Endometrial microvascular endothelial cells (primary cell): Measurements from ENCODE around the gene ARHGEF26. TPM values are rescaled to one million over a fixed set of nuclear protein-coding genes. Genes with fewer than 3 reads are reported as not detected.

ENCODE experiments used
- in situ Hi-C: cut with HindIII; loops from 2 replicates; pipeline ENCODE4 v1.10.0; 2017; ENCODE audit warnings: low sequenced_read_pairs, low pct_unique_long_range_greater_than_20kb; ENCODE audit errors: inconsistent ontology term
- total RNA-seq: library from RNA; depleted of rRNA; stranded (reverse); fragments of >200 nt; gene quantifications from one replicate; pipeline ENCODE4 v1.2.3, GENCODE V29; 2015; ENCODE audit errors: inconsistent ontology term

Gene ARHGEF26
- total RNA-seq, 1 donor from 2014 or later, result 0.84 TPM

GRCh38 chr3:154112146-154112852 lies 8.9 kb upstream of the ARHGEF26 start:
- in situ Hi-C loops, result no loop called here

- in situ Hi-C loops, result no loop called here
Observed at GRCh38 chr3:154113609-154114008, 7.6 kb upstream of the ARHGEF26 start.

GRCh38 chr3:154115332-154115731 lies 5.9 kb upstream of the ARHGEF26 start:
- in situ Hi-C loops, result no loop called here

- in situ Hi-C loops, result no loop called here
Observed at GRCh38 chr3:154119951-154120350, 1.2 kb upstream of the ARHGEF26 start.

- in situ Hi-C loops, result no loop called here
Observed at GRCh38 chr3:154121701-154122551, 736 bp downstream of the ARHGEF26 start.

GRCh38 chr3:154122552-154122911 lies 1.3 kb downstream of the ARHGEF26 start:
- in situ Hi-C loops, result no loop called here

GRCh38 chr3:154122912-154123559 lies 1.8 kb downstream of the ARHGEF26 start:
- in situ Hi-C loops, result no loop called here

- in situ Hi-C loops, result no loop called here
Observed at GRCh38 chr3:154123906-154124305, 2.7 kb downstream of the ARHGEF26 start.

- in situ Hi-C loops, result no loop called here
Observed at GRCh38 chr3:154125378-154126030, 4.3 kb downstream of the ARHGEF26 start.

- in situ Hi-C loops, result no loop called here
Observed at GRCh38 chr3:154126651-154127050, 5.5 kb downstream of the ARHGEF26 start.

GRCh38 chr3:154129625-154130024 lies 8.4 kb downstream of the ARHGEF26 start:
- in situ Hi-C loops, result no loop called here

- in situ Hi-C loops, result no loop called here
Observed at GRCh38 chr3:154130540-154130939, 9.3 kb downstream of the ARHGEF26 start.

GRCh38 chr3:154131830-154132229 lies 10.6 kb downstream of the ARHGEF26 start:
- in situ Hi-C loops, result no loop called here

- in situ Hi-C loops, result no loop called here
Observed at GRCh38 chr3:154132777-154133375, 11.7 kb downstream of the ARHGEF26 start.

- in situ Hi-C loops, result no loop called here
Observed at GRCh38 chr3:154135511-154136173, 14.5 kb downstream of the ARHGEF26 start.

GRCh38 chr3:154137036-154137435 lies 15.8 kb downstream of the ARHGEF26 start:
- in situ Hi-C loops, result no loop called here

GRCh38 chr3:154139996-154140436 lies 18.8 kb downstream of the ARHGEF26 start:
- in situ Hi-C loops, result no loop called here

GRCh38 chr3:154142608-154143007 lies 21.4 kb downstream of the ARHGEF26 start:
- in situ Hi-C loops, result no loop called here
